ENCODE results near the gene KCTD11.
A peak's percentile ranks its signal among the peaks of the same experiment; 100 is the strongest.

The KCTD11 gene

GRCh38 chr17:7351665-7352502 lies at the start of gene KCTD11:
KCTD11 (plus strand) TSS chr17:7352162.
- peak; percentile 97 for DNase-seq (ENCODE audit: low spot score)

- no peak for DNase-seq (ENCODE audit: low spot score)
Measured at GRCh38 chr17:7304179-7304578, 47.8 kb upstream of the KCTD11 start.

DNA sequence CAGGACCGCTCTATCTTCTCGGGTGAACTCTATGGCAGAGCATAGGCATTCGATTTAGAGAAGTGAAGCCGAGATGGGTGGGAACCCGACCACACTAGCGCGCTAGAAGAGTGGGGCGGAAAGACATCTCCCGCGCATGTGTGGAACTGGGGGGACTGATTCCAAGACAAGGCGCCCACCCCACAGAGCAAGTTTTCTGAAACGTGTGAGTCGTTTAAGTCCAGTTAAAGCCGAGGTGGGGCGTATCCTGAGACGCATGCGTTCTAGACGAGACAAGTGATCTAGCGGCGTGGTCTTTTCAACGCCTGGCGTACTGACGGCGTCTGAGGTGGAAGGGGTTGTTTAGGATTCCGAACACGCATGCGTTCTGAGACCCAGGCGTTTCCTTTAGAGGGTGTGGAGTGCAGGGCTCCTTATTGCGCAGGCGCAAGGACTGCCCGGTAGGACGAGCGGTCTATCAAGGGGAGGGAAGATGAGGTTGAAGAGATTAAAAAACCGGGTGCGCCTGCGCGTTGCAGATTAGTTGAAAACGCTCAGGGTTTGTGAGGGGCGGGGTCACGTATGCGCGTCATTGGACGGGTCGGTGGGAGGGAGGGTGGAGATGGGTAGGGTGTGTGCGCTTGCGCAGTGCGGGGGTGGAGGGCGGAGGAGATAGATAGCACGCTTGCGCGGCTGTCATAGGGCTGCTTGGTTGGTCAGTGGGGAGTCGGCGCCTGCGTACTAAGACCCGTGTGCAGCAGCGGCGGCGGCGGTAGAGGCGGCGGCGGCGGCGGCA lies 44.9 kb upstream of the KCTD11 start, which contains the start of gene EIF5A:
EIF5A (plus strand) TSS at position 718 of the 775 bp plus-strand sequence. CDS start 2,008 bp downstream, outside the sequence.
- peak; percentile 100 for DNase-seq (ENCODE audit: low spot score)

GRCh38 chr17:7307686-7308624 lies 44.0 kb upstream of the KCTD11 start:
- DNase-seq (ENCODE audit: low spot score) = peak; percentile 68

DNA sequence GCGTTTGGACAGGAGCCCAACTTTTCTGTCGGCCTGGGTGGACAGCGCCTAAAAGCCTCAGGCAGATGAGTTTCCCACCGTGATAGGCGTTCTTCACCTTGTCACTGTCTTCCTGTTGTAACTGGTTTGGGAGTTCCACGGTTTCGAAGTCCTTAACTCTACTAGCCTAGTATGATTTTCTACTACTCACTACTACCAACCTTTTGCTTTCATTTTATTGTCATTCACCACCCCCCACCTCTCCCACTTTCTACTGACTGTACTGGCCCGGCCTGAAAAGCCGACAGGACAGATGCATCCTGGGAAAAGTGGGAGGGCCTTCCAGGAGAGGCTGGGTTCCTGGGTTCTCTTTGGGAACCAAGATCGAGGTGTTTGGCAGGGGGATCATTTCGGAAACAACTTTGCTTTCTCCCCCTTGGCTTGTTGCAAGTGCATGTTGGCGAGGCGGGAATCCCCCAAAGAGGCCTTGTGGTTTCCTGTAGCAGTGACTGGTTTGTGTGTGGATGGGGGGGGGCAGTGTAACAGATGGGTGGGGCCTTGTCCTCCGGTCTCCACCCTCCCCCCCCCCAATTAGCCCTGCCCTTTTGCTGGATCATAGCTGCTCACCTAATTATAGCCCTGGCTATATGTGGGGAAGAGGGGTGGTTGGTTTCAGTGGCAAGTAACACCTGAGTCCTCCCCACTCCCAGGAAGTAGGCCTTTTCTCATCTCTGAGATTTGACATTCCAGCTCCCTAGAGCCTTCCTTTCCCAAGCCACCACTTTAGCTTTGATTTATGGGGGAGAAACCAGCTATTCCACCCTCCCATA lies 43.1 kb upstream of the KCTD11 start:
- peak; percentile 86 for DNase-seq (ENCODE audit: low spot score)

DNA sequence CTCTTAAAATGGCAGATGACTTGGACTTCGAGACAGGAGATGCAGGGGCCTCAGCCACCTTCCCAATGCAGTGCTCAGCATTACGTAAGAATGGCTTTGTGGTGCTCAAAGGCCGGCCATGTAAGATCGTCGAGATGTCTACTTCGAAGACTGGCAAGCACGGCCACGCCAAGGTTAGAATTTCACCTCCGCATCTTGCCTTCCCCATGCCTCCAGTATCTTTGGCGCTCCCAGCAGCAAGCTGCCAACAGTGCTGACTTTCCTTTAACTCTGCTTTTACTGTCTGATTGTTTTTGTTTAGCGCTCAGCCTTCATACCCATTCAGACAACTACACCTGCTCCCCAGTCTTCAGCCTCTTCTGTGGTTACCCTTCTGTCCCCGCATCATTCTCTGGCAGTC lies 42.3 kb upstream of the KCTD11 start:
- no peak for DNase-seq (ENCODE audit: low spot score)

DNA sequence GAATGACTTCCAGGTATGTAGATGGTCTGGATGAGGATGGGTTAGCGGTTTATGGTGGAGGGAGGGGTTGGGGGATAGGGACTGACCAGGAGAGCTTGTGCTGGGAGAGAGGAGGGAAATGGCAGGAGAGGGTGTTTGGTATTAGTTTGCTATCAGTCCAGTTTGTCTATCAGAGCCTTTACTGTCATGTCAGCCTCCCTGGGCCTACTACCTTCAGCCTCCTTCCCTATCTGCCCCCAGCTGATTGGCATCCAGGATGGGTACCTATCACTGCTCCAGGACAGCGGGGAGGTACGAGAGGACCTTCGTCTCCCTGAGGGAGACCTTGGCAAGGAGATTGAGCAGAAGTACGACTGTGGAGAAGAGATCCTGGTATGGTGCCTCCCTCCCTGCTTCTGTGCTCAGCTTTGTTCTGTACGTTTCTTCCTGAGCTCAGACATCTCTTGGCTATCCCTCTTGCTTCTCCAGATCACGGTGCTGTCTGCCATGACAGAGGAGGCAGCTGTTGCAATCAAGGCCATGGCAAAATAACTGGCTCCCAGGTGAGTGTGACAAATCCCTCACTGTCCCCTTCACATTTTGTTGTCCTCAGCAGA lies 40.8 kb upstream of the KCTD11 start:
- DNase-seq (ENCODE audit: low spot score) = no peak

DNA sequence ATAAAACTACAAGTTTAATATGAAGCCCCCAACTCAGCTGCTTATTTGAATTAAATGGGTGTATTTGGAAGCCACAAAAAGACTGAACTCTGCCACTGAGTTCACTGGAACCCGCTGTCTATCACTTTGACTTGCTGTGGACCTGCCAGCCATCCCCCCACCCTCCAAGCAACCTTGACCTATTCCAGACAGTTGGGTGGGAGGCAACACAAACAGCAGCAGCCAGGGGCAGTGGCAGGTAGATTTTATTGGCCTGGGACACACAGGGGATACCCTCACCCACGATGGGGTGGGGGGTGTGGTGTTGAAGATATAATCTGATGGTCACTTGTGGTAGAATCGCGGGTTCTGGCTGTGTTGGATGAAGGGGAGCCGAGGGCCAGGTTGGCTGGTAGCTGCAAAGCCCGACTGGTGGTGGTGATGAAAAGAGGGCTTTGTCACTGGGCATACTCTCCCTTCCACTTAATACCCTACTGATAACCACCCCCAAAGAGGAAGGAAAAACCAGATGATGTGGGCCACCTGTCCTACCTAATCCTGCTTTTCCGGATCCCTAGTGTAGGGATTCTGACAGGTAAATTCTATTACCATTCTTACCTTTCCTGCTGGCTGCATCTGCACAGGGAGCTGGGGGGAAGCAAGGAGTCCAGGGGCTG lies 39.4 kb upstream of the KCTD11 start:
- no peak for DNase-seq (ENCODE audit: low spot score)

- DNase-seq (ENCODE audit: low spot score) = no peak
Measured at GRCh38 chr17:7313088-7313889, 38.7 kb upstream of the KCTD11 start.

GRCh38 chr17:7313890-7314718 lies 37.9 kb upstream of the KCTD11 start:
- peak; percentile 61 for DNase-seq (ENCODE audit: low spot score)

GRCh38 chr17:7314719-7315569 lies 37.0 kb upstream of the KCTD11 start, which contains the start of gene GPS2:
GPS2 (minus strand) TSS chr17:7315360; CDS start chr17:7315052, 308 bp downstream.
- peak; percentile 93 for DNase-seq (ENCODE audit: low spot score)

- no peak for DNase-seq (ENCODE audit: low spot score)
Measured at GRCh38 chr17:7315570-7316235, 36.3 kb upstream of the KCTD11 start.

DNA sequence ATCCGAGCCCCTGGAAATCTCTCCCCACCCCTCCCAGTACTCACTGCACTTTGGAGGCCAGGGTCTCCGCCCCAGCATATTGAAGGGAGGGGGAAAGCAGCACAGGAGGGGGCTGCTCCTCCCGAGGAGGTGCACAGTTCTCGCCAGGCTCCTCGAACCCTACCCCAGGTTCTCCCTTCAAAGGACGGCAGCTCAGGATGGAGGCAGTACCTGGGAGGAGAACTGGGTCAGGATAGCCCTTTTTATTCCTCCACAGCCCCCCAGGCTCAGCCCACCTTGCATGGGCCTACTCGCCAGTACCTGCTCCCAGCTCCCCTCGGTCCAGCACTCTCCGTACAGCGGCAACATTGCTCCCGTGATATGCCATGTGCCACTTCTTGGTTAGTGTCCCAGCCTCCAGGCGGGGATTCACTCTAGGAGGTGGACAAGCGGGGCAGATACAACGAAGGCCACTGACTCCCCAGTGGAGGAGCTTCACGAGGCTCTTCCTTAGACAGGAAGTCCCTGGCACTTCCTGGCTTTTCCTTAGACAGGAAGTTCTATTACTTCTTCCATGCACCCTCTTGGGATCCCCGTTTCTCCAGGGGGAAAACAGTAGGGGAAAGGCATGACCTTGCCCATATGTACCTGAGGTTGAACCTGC lies 34.7 kb upstream of the KCTD11 start:
- no peak for DNase-seq (ENCODE audit: low spot score)

GRCh38 chr17:7318121-7318860 lies 33.7 kb upstream of the KCTD11 start:
- no peak for DNase-seq (ENCODE audit: low spot score)

GRCh38 chr17:7321466-7321865 lies 30.5 kb upstream of the KCTD11 start:
- no peak for DNase-seq (ENCODE audit: low spot score)

All from AG08396 (cell line).